Fibroblast of gingiva (primary cell): ENCODE data around the gene RASL12.
"Not testable (repeated sequence)": the region's sequence is repeated elsewhere in the genome, so short reads cannot be mapped to it uniquely, and the experiment has no call there.

ENCODE experiments used
- DNase-seq: peaks from one replicate; pipeline ENCODE4 v3.0.0-alpha.2; 2011; ENCODE audit warnings: low read depth

The RASL12 gene

GRCh38 chr15:65028921-65029735, 38.7 kb downstream of the RASL12 start, which contains the start of gene MTFMT:
Gene MTFMT, minus strand, starts transcription at chr15:65029639. Its CDS starts 26 bp downstream, at chr15:65029613.
- peak; percentile 69 for DNase-seq

- no peak for DNase-seq
These were observed 39.5 kb downstream of the RASL12 start for GRCh38 chr15:65028338-65028737.

GRCh38 chr15:65027593-65027992, 40.2 kb downstream of the RASL12 start:
- no peak for DNase-seq

GRCh38 chr15:65026756-65027155, 41.0 kb downstream of the RASL12 start:
- no peak for DNase-seq

GRCh38 chr15:65021488-65021887, 46.3 kb downstream of the RASL12 start:
- no peak for DNase-seq

- no peak for DNase-seq
These were observed 47.4 kb downstream of the RASL12 start for GRCh38 chr15:65020419-65020818.

- DNase-seq = not testable (repeated sequence)
These were observed 56.6 kb downstream of the RASL12 start for GRCh38 chr15:65011198-65011597.

GRCh38 chr15:65008983-65009382, 58.8 kb downstream of the RASL12 start:
- DNase-seq = peak; percentile 6

GRCh38 chr15:65006876-65007275, 60.9 kb downstream of the RASL12 start:
- DNase-seq = no peak

GRCh38 chr15:65004993-65005392, 62.8 kb downstream of the RASL12 start:
- DNase-seq = peak; percentile 24
